Choroid plexus epithelial cell (primary cell): ENCODE measurements around the gene MACROH2A2.

Experiments
- DNase-seq: peaks from one replicate; pipeline ENCODE4 v3.0.0-alpha.2; 2010; ENCODE audit warnings: low read depth
- H3K4me3 ChIP-seq: 2 replicates; pipeline ENCODE4 v1.5.1; 2011; ENCODE audit warnings: low read depth, mild to moderate bottlenecking, control low read depth, low read length, moderate library complexity
- TF ChIP-seq, protein P1 (sequence below): conservative IDR thresholded peaks from 2 replicates; pipeline ENCODE4 v1.5.1; 2011; ENCODE audit warnings: low read depth, mild to moderate bottlenecking, control low read depth, inconsistent platforms, low read length, moderate library complexity

Gene MACROH2A2

GRCh38 chr10:70054902-70055301, 2.3 kb downstream of the MACROH2A2 start:
- H3K4me3 ChIP-seq, result no peak overlapping the region
- TF ChIP-seq, protein P1, sequence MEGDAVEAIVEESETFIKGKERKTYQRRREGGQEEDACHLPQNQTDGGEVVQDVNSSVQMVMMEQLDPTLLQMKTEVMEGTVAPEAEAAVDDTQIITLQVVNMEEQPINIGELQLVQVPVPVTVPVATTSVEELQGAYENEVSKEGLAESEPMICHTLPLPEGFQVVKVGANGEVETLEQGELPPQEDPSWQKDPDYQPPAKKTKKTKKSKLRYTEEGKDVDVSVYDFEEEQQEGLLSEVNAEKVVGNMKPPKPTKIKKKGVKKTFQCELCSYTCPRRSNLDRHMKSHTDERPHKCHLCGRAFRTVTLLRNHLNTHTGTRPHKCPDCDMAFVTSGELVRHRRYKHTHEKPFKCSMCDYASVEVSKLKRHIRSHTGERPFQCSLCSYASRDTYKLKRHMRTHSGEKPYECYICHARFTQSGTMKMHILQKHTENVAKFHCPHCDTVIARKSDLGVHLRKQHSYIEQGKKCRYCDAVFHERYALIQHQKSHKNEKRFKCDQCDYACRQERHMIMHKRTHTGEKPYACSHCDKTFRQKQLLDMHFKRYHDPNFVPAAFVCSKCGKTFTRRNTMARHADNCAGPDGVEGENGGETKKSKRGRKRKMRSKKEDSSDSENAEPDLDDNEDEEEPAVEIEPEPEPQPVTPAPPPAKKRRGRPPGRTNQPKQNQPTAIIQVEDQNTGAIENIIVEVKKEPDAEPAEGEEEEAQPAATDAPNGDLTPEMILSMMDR, result no peak
- peak; percentile 10 for DNase-seq

DNA sequence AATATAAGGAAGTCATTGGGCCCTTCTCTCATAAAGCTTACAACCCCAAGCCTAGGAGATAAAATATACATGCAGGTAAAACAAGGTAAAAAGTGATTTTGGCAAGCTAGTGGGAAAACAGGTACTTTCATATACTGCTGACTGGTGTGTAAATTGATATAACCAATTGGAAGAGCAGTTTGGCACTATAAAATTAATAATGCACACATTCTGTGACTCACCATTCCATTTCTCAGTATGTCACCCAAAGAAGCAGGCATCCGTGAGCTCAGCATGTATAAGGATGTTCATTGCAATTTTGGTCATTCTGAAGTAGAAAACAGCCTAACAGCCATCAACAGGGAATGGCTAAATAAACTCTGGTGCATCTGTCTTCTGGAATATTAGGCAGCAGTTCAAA, 2.9 kb downstream of the MACROH2A2 start:
- no peak overlapping the region for H3K4me3 ChIP-seq
- TF ChIP-seq, protein P1, result no peak
- peak; percentile 10 for DNase-seq

DNA sequence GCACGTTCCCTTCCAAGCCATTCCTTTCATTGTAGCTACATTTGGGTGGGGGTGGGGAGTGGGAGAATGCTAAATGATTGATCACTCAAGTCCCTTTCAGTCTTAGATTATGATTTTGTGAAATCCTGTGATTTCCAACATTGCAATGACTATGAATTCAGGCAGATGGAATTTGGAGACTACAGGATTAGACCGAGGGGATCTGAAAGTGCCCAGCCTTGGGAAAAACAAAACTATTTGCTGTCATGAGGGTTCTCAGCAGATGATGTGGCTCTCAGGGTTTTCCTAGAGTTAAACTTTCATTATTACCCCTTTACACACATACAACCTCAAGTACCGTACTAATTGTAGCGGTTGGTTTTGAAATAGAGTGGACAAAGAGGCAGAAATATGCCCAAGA, 4.7 kb downstream of the MACROH2A2 start:
- no peak for DNase-seq
- TF ChIP-seq, protein P1, result no peak
- H3K4me3 ChIP-seq, result no peak overlapping the region

DNA sequence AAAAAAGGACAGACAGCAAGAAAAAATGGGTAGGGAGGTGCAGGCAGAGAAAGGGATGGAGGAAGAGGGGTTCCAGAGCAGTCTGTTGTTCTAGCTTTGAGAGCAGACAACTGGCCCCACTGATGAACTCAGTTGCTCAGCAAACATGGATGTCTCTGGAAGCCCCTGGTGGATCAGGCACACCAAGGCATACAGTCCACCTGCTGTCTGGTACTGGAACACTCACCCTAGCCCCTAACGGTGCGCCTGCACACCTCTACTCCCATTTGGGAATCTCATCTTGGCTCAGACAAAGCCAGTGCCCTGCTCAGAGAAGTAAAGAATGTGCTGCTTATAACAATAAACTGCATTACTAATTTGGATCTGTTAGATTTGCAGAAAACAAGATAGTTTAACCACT, 7.7 kb downstream of the MACROH2A2 start:
- no peak for DNase-seq
- no peak overlapping the region for H3K4me3 ChIP-seq
- TF ChIP-seq, protein P1, result no peak

DNA sequence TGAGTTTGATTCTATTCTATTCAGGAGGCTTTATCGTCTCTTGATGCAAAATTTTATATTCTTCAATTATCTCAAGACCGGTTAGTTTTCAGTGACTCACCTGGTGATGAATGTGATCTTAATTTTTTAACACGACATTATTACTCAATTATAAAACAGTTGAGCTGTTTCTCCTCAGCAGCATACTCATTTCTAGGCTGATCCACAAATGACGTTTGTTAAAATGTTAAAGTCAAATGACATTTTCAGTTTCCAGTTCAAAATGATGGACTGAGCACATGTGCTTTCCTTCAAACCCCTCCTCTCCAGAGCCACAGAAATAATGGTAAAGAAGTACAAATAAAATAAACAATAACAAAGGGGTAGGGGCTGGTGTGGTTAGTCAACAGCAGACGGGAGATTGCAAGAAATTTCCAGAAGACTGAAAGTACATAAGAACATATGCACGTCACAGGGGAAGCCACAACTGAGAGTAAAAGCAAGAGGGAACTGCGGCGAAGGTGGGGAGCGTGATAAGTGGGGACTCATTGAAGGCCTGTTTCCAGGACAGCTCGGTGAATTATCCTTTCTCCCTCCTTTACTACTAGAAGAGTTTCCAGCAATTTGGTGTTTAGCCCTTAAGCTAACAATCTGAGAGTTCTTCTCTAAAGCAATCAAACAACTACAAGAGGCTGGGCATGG, 10.9 kb downstream of the MACROH2A2 start:
- DNase-seq, result no peak
- TF ChIP-seq, protein P1, result no peak
- no peak overlapping the region for H3K4me3 ChIP-seq

- no peak overlapping the region for H3K4me3 ChIP-seq
- no peak for DNase-seq
- TF ChIP-seq, protein P1, result no peak
These were observed 11.8 kb downstream of the MACROH2A2 start for GRCh38 chr10:70064486-70064885.

DNA sequence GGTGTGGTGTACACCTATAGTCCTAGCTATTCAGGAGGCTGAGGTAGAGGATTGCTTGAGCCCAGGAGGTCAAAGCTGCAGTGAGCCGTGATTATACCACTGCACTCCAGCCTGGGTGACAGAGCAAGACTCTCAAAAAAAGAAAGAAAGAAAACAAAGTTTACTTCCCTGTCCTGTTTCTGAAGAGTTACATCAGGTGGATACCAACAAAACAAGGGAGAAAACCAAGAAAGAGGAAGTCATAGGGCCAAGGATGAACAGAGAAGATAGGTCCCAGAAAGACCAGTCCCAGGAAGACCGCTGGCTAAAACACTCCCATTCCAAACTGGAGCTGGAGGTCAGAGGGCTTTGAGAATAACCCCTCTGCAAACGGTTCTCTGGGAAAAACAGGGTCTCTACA, 13.5 kb downstream of the MACROH2A2 start:
- TF ChIP-seq, protein P1, result no peak
- no peak for DNase-seq
- no peak overlapping the region for H3K4me3 ChIP-seq
